K562 (cell line): ENCODE measurements around the gene ABCA10. TPM values are rescaled to one million over a fixed set of nuclear protein-coding genes. Genes with fewer than 3 reads are reported as not detected.
A peak's percentile ranks its signal among the peaks of the same experiment; 100 is the strongest.

Experiments used
- ATAC-seq: fragments of 200-7000 bp; cut with Tn5 transposase; 3 replicates; pipeline ENCODE4 v1.9.1; 2020; ENCODE audit warnings: moderate library complexity
- BruUV-seq: library from RNA; stranded (reverse); fragments of 400-500 nt; replicated peaks from 2 replicates; lab custom pipeline; 2021; lab: Mats Ljungman, UMichigan
- CTCF ChIA-PET: fragments of 300-600 bp; formaldehyde crosslinking; extraction: SDS; loops from one replicate; lab custom pipeline; 2021; ENCODE audit warnings: low intra/inter-chr PET ratio; lab: Yijun Ruan, JAX
- POLR2A ChIA-PET: fragments of 300-600, 350-650 bp; sonication (Branson Sonifier 250); formaldehyde crosslinking; extraction: SDS; loops from one replicate; lab custom pipeline; 2021; ENCODE audit warnings: antibody characterized with exemption, inconsistent platforms; lab: Yijun Ruan, JAX
- DNase-seq, 4 experiments: peaks; one replicate each; pipeline versions ENCODE4 v3.0.0 to v3.0.0-alpha.2; 2011 to 2018; ENCODE audit warnings: low spot score in 3 of 4, mixed read lengths in 3 of 4; ENCODE audit errors: extremely low read depth in 1 of 4
- FAIRE-seq: peaks from 2 replicates; lab custom pipeline; 2011; peaks lifted over from hg19 to GRCh38; lab: Jason Lieb, UNC
- H2AFZ ChIP-seq: 2 replicates; pipeline ENCODE4 v1.6.0; 2011; ENCODE audit warnings: low read depth, low read length, control low read depth, inconsistent platforms
- H3K27ac ChIP-seq: fragments of 200-600 bp; 3 replicates; pipeline ENCODE4 v1.8.0; 2011; ENCODE audit warnings: low read depth, mild to moderate bottlenecking, control low read depth, inconsistent platforms, low read length, moderate library complexity, mixed read lengths; ENCODE audit errors: extremely low read depth
- H3K27me3 ChIP-seq, 2 experiments: fragments of 300-600 bp in 1 of 2; 2 replicates in 1 of 2; 3 replicates in 1 of 2; pipeline versions ENCODE4 v1.6.0 to v1.8.0; 2011; ENCODE audit warnings: inconsistent platforms in 2 of 2, low read length in 2 of 2, mild to moderate bottlenecking in 1 of 2, mixed read lengths in 1 of 2, moderate library complexity in 1 of 2; ENCODE audit not compliant: control insufficient read depth in 2 of 2, insufficient read depth in 2 of 2
- H3K36me3 ChIP-seq: fragments of 300-600 bp; 3 replicates; pipeline ENCODE4 v1.8.0; 2011; ENCODE audit warnings: mild to moderate bottlenecking, low read length, inconsistent platforms; ENCODE audit not compliant: control insufficient read depth, insufficient read depth
- H3K4me1 ChIP-seq, 2 experiments: fragments of 200-600 bp in 1 of 2; replicated peaks in 1 of 2; 2 replicates in 1 of 2; 3 replicates in 1 of 2; pipeline versions ENCODE4 v1.5.1 to v1.8.0; 2011; ENCODE audit warnings: inconsistent platforms in 2 of 2, low read length in 2 of 2, mild to moderate bottlenecking in 1 of 2, mixed read lengths in 1 of 2, moderate library complexity in 1 of 2; ENCODE audit not compliant: control insufficient read depth in 2 of 2, insufficient read depth in 2 of 2
- H3K4me2 ChIP-seq: 2 replicates; pipeline ENCODE4 v1.6.1; 2011; ENCODE audit warnings: low read length, control low read depth, inconsistent platforms, mixed read lengths; ENCODE audit not compliant: insufficient read depth
- H3K4me3 ChIP-seq: fragments of 200-600 bp; sonication (generic), shearing (Covaris generic); 2 replicates; pipeline ENCODE4 v1.5.1; 2016; ENCODE audit warnings: control low read depth, inconsistent platforms
- H3K79me2 ChIP-seq: fragments of 200-600 bp; 3 replicates; pipeline ENCODE4 v1.8.0; 2011; ENCODE audit warnings: low read length, inconsistent platforms; ENCODE audit not compliant: control insufficient read depth, insufficient read depth
- H3K9ac ChIP-seq, 2 experiments: 2 replicates each; pipeline versions ENCODE4 v1.6.0 to v1.6.1; 2011; ENCODE audit warnings: low read depth in 2 of 2, low read length in 2 of 2, control low read depth in 1 of 2, inconsistent platforms in 1 of 2, mild to moderate bottlenecking in 1 of 2, mixed read lengths in 1 of 2; ENCODE audit not compliant: insufficient read depth in 1 of 2
- H3K9me1 ChIP-seq: one replicate; pipeline ENCODE4 v1.6.0; 2011; ENCODE audit warnings: inconsistent platforms, mild to moderate bottlenecking, low read length, moderate library complexity; ENCODE audit not compliant: control insufficient read depth, insufficient read depth
- H3K9me3 ChIP-seq: replicated peaks from 2 replicates; pipeline ENCODE4 v1.5.1; 2011; ENCODE audit warnings: low read depth, low read length, inconsistent platforms; ENCODE audit not compliant: control insufficient read depth, insufficient read depth
- H4K20me1 ChIP-seq: replicated peaks from 2 replicates; pipeline ENCODE4 v1.6.1; 2011; ENCODE audit warnings: low read length, inconsistent platforms, mixed read lengths; ENCODE audit not compliant: control insufficient read depth, insufficient read depth
- BRD9 ChIP-seq: fragments of 450-650 bp; IDR thresholded peaks from 2 replicates; pipeline ENCODE4 v1.6.1; 2018; ENCODE audit warnings: low read depth; ENCODE audit not compliant: partially characterized antibody
- CEBPG ChIP-seq, 3 experiments: fragments of 200-800 bp in 1 of 3; sonication (Bioruptor generic) in 1 of 3; sonication (generic) in 1 of 3; formaldehyde crosslinking in 1 of 3; IDR thresholded peaks in 2 of 3; conservative IDR thresholded peaks in 1 of 3; 2 replicates each; pipeline versions ENCODE4 v1.6.1 to v1.8.0; 2016 to 2022; ENCODE audit warnings: missing compliant biosample characterization in 2 of 3, missing genetic modification characterization in 2 of 3, mild to moderate bottlenecking in 1 of 3, missing genetic modification reagents in 1 of 3
- EHMT2 ChIP-seq: fragments of 450-650 bp; IDR thresholded peaks from 2 replicates; pipeline ENCODE4 v1.6.1; 2018; ENCODE audit warnings: antibody characterized with exemption
- ELF2 ChIP-seq: fragments of 250-450 bp; sonication (Bioruptor Pico); IDR thresholded peaks from 2 replicates; pipeline ENCODE4 v1.5.0; 2021; ENCODE audit warnings: mild to moderate bottlenecking
- ELF4 ChIP-seq: fragments of 450-650 bp; formaldehyde crosslinking; IDR thresholded peaks from 2 replicates; pipeline ENCODE4 v1.4.0; 2022; ENCODE audit warnings: missing genetic modification characterization
- HNRNPK ChIP-seq: fragments of 200-400 bp; formaldehyde crosslinking; IDR thresholded peaks from one replicate; pipeline ENCODE4 v1.6.1; 2018; ENCODE audit warnings: mild to moderate bottlenecking, low read depth, low read length; ENCODE audit not compliant: poor library complexity, severe bottlenecking
- MAZ ChIP-seq, 2 experiments: fragments of 450-650 bp in 1 of 2; sonication (generic) in 1 of 2; formaldehyde crosslinking; IDR thresholded peaks in 1 of 2; conservative IDR thresholded peaks in 1 of 2; 2 replicates each; pipeline versions ENCODE4 v1.4.0 to v1.5.0; 2020; ENCODE audit warnings: mild to moderate bottlenecking in 1 of 2, missing genetic modification reagents in 1 of 2
- MBD2 ChIP-seq: sonication (generic); IDR thresholded peaks from 2 replicates; pipeline ENCODE4 v1.6.1; 2016; ENCODE audit warnings: low read depth, borderline replicate concordance
- NCOA4 ChIP-seq: fragments of 450-650 bp; IDR thresholded peaks from 2 replicates; pipeline ENCODE4 v1.6.1; 2018; ENCODE audit warnings: mild to moderate bottlenecking; ENCODE audit not compliant: partially characterized antibody
- NFXL1 ChIP-seq: fragments of 450-650 bp; formaldehyde crosslinking; IDR thresholded peaks from 2 replicates; pipeline ENCODE4 v1.4.0; 2021; ENCODE audit warnings: mild to moderate bottlenecking
- PTTG1 ChIP-seq: fragments of 450-650 bp; IDR thresholded peaks from 2 replicates; pipeline ENCODE4 v1.6.1; 2016; ENCODE audit warnings: low read depth, mild to moderate bottlenecking, missing genetic modification characterization, missing compliant biosample characterization
- STAG1 ChIP-seq: sonication (generic); formaldehyde crosslinking; IDR thresholded peaks from 2 replicates; pipeline ENCODE4 v1.5.0; 2020; ENCODE audit warnings: missing genetic modification reagents, borderline replicate concordance
- ZNF212 ChIP-seq: fragments of 450-650 bp; formaldehyde crosslinking; IDR thresholded peaks from 2 replicates; pipeline ENCODE4 v1.4.0; 2020; ENCODE audit warnings: mild to moderate bottlenecking
- ZNF311 ChIP-seq: fragments of 250-450 bp; sonication (Bioruptor Pico); IDR thresholded peaks from 2 replicates; pipeline ENCODE4 v1.4.0; 2020; ENCODE audit warnings: mild to moderate bottlenecking, moderate library complexity
- in situ Hi-C: fragments of 300-500 bp; cut with MboI; formaldehyde crosslinking; loops from 4 replicates; pipeline ENCODE4 v1.15.0; 2018; ENCODE audit warnings: inconsistent platforms, mixed read lengths
- intact Hi-C: fragments of 100-400 bp; cut with micrococcal nuclease; formaldehyde crosslinking; loops from 2 replicates; pipeline ENCODE4 v1.14.2; 2022
- polyA plus RNA-seq, 8 experiments: library from polyadenylated mRNA; depleted of rRNA in 4 of 8; stranded (reverse) in 5 of 8; unstranded in 3 of 8; fragments of >200 nt; fragmentation: Nextera tagmentation in 2 of 8; fragmentation: Illumina TruSeq in 1 of 8; extraction: Ambion mirVana in 2 of 8; extraction: Trizol in 1 of 8; gene quantifications; 2 replicates each; pipeline versions ENCODE4 v1.2.1 to v1.2.3, GENCODE V29; 2011 to 2014; ENCODE audit warnings: inconsistent platforms in 1 of 8, missing spikeins in 1 of 8
- total RNA-seq, 7 experiments: library from RNA; depleted of rRNA in 6 of 7; stranded (reverse); fragments of >200 nt in 6 of 7; fragmentation: Illumina TruSeq in 2 of 7; extraction: Trizol in 2 of 7; gene quantifications; 2 replicates each; pipeline versions ENCODE4 v1.2.1 to v1.2.3, GENCODE V29; 2011 to 2021; ENCODE audit warnings: low replicate concordance in 1 of 7
- TF ChIP-seq, protein P1 (sequence below), 2 experiments: fragments of 450-650 bp in 1 of 2; sonication (generic) in 1 of 2; formaldehyde crosslinking in 1 of 2; IDR thresholded peaks in 1 of 2; conservative IDR thresholded peaks in 1 of 2; 2 replicates each; pipeline versions ENCODE4 v1.6.1 to v1.8.1; 2016 to 2023; ENCODE audit warnings: mild to moderate bottlenecking in 2 of 2, moderate library complexity in 2 of 2, inconsistent platforms in 1 of 2, missing genetic modification reagents in 1 of 2

ABCA10 gene
- total and polyA plus RNA-seq, 9 of the 15 experiments (the other 6 are each of a cell fraction or from before 2014, with no cell fraction given): 0.04 to 0.45 (median 0.15) TPM; not detected in 1

DNA sequence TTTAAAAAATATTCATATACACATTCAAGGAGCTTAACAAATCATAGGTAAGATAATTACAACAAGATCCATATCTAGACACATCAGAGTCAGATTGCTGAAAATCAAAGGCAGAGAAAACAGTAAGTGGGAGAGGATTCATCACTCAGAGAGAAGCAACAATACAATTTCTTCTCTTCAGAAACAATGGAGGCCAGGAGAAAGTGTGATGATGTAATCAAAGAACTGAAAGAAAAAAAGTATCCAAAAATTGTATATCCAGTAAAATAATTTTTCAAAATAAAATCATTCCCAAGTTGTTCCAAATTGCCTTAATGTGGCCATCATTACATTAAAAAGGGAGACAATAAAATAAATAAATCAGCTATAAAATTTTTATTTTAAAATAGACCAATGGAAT is 69.2 kb downstream of the ABCA10 start:
- H3K27me3 ChIP-seq: no peaks in the 10 kb centered on the region
- CTCF ChIA-PET: no interaction called here
- no peaks in the 10 kb centered on the region for H4K20me1 ChIP-seq
- H3K4me1 ChIP-seq: no peaks in the 10 kb centered on the region
- intact Hi-C loops (no loop called here), in situ Hi-C loops (no loop called here)
- no peak for FAIRE-seq
- no peak overlapping the region for H3K27ac ChIP-seq
- H3K36me3 ChIP-seq: no peaks in the 10 kb centered on the region
- no peak overlapping the region for H3K4me2 ChIP-seq
- no peak for DNase-seq
- TF ChIP-seq MAZ (CRISPR knock-in tag; conservative IDR thresholded peaks at IDR 0.05 in 1 of 2, IDR thresholded peaks at IDR 0.05 in 1 of 2) (no peak), ZNF311 (CRISPR knock-in tag) (no peak), NFXL1 (CRISPR knock-in tag) (no peak), MBD2 (no peak), EHMT2 (no peak), ZNF212 (CRISPR knock-in tag) (no peak), NCOA4 (no peak), BRD9 (no peak), ELF2 (no peak), ELF4 (CRISPR knock-in tag) (no peak), CEBPG (CRISPR knock-in tag; IDR thresholded peaks at IDR 0.05) (no peak), CEBPG (tag; conservative IDR thresholded peaks at IDR 0.05 in 1 of 2, IDR thresholded peaks at IDR 0.05 in 1 of 2) (peak in 1 of 2 experiments; percentile 50; a peak in 2 of 4 replicates), STAG1 (CRISPR knock-in tag) (no peak), PTTG1 (no peak), HNRNPK (no peak)
- TF ChIP-seq, protein P1, sequence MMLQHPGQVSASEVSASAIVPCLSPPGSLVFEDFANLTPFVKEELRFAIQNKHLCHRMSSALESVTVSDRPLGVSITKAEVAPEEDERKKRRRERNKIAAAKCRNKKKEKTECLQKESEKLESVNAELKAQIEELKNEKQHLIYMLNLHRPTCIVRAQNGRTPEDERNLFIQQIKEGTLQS (IDR thresholded peaks at IDR 0.05): peak; percentile 67
- TF ChIP-seq, protein P1 (CRISPR knock-in tag; conservative IDR thresholded peaks at IDR 0.05): no peak
- H2AFZ ChIP-seq: no peak overlapping the region
- BruUV-seq: no TSS peak
- no peak overlapping the region for H3K4me3 ChIP-seq
- no peaks in the 10 kb centered on the region; the same call in 1 of the 2 replicates for H3K9me3 ChIP-seq
- POLR2A ChIA-PET: no interaction called here
- no peaks in the 10 kb centered on the region for H3K9me1 ChIP-seq
- no peaks in the 10 kb centered on the region for H3K79me2 ChIP-seq
- ATAC-seq: no peak
- no peak overlapping the region for H3K9ac ChIP-seq
